Stimulated activated CD4-positive, alpha-beta T cell treated with anti-CD3 and anti-CD28 coated beads, Interleukin-1b, Interleukin-23, amount 100 ng/mL, for 4 hours (primary cell): ENCODE results near the gene CAPN11.

Source experiments
- DNase-seq, 2 donors: peaks; one replicate each; pipeline ENCODE4 v3.0.0-alpha.2; 2020; ENCODE audit warnings: low read depth in 2 of 2

CAPN11 gene

DNA sequence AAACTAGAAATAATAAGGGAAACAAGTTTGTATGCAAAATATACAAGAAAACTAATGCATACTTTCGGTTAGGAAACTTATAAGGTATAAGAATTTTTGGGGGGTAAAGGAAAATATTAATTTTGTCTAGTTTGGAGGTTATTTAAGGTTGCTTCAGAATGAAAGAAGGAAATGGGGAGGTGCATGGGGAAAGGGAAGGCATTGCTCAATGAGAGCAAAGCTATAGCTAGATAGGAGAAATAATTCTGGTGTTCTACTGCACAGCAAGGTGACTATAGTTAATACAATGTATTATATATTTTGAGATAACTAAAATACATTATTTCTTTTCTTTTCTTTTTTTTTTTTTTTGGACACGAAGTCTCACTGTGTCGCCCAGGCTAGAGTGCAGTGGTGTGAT, 52.7 kb downstream of the CAPN11 start:
- no peak for DNase-seq

DNA sequence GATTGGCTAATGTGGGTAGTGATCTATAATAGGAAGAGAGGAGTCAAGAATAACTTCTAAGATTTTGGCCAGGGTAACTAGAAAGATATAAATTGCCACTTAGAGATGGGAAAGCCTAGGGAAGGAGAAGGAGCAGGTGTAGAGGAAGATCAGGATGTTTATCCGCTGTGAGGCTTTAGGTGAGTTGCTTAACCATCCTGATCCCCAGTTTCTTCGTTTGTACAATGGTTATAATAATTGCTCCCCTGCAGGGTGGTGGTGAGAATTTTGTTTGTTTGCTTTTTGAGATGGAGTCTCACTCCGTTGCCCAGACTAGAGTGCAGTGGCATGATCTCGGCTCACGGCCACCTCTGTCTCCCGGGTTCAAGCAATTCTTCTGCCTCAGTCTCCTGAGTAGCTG, 55.7 kb downstream of the CAPN11 start:
- DNase-seq: no peak

DNA sequence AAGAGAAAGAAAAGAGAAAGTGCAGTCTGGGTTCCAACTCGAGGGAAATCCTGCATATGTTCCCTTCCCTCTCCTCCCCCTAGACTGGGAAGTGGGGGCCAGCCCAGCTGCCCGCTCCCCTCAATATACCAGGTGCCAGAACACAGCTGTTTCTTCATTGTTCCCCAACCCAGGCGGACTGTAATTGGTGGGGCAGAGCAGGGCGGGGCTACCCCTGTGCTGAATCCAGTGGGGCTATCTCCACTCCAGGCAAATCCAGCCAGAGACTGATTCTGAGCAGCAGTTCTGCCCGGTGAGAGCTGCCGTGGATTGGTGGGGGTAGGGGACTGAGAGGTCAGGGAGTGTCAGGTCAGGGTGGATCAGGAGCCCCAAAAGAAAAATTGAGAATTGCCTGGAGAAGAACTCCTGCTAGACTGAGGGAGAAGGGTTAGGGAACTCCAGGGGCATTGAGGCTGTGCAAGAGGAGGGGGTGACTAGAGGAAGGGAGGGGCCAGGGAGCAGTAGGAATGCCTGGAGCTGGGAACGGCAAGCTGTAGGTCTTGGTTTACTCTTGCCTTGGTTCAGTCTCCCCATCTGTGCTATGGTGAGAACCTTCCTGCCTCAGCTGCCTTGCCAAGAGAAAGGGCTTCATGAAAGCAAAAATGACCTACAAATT, 58.2 kb downstream of the CAPN11 start, which contains the start of gene MYMX:
Gene MYMX, plus strand, starts transcription at position 250 of the 655 bp plus-strand sequence. CDS start 546 bp downstream, outside the sequence.
- DNase-seq: no peak

DNA sequence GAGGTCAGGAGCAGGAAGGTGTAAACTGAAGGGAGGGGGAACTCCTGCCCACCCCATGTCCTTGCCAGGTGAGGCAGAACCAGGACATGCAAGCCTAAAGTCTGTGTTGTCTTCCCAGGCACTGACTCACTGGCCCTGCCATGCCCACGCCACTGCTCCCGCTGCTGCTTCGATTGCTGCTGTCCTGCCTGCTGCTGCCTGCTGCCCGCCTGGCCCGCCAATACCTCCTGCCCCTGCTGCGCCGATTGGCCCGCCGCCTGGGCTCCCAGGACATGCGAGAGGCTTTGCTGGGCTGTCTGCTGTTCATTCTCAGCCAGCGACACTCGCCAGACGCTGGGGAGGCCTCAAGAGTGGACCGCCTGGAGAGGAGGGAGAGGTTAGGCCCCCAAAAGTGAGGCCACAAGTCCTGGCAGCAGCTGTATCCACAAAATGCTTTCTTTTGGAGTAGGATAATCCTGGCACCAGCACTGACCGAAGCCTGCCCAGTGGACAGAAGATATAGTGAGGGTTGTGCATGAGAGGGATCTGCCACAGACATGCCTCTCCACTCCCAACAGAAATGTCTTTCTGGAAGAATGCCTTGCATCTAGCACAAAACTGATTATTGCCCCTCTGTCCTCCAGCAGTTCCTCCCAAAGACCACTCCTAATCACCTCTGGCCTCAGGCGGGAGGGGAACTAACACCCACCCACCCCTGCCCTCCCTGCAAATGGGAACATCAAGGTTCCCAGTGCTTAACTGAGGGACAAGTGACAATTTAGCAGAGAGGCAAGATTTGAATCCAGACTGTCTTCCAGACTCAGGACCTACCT, 58.9 kb downstream of the CAPN11 start:
- DNase-seq: no peak

DNA sequence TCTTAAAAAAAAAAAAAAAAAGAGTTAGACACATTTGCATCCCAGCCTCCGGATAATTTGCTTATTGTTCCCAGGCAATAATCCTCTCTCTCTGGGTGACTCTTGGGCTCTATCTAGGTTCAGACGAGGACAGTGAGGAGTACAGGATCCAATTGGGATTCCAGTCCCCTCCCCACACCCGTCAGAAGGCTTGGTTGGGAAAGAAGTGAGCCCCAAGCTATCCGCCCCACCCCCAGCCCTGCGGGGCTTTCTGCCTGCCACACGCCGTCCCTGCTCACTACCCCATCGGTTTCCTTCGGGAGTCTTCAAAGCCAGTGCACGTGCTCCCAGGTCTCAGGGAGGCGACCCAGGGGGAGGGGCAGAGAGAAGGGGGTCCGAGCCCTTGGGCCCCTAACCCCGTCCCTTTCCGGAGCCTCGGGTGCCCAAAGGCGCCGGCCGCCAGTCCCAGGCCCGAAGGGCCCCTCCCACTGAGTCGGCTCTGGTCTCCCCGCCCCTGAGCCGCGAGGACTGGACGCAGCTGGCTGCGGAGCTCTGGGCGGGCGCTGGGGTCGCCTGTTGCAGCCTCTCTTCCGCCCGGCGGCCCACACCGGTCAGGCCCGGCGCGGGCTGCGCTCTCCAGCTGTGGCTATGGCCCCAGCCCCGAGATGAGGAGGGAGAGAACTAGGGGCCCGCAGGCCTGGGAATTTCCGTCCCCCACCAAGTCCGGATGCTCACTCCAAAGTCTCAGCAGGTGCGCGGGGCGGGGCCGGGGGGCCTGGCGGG, 60.6 kb downstream of the CAPN11 start:
- peak in 1 of 2 donors; percentile 15 for DNase-seq

DNA sequence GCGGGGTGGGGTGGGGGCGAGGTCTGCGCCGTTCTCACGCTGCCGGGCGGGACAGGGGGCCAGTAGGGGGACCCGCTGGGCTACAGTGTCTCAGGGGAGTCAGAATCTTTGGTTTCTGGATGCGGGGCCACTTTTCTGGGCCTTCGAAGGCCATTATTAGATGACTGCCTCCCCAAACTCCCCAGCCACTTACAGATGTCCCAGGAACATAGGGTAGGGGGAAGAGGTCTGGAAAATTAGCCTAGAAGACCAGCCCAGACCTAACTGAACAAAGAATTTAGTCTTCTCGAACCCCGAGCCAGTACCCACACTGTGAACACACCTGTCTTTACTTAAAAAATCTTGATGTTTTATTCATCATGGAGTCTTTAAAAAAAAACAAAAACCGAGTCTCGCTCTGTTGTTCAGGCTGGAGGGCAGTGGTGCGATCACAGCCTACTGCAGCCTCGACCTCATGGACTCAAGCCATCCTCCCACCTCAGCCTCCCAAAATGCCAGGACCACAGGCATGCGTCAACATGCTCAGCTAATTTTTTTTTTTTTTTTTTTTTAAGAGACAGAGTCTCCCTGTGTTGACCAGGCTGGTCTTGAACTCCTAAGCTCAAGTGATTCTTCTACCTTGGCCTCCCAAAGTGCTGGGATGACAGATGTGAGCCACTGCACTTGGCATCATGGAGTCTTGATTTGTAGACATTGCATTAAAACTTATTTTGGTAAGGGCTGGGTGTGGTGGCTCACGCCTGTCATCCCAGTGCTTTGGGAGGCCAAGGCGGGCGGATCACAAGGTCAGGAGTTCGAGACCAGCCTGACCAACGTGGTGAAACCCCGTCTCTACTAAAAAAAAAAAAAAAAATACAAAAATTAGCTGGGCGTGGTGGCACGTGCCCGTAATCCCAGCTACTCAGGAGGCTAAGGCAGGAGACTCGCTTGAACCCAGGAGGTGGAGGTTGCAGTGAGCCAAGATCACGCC, 61.5 kb downstream of the CAPN11 start:
- DNase-seq: no peak

DNA sequence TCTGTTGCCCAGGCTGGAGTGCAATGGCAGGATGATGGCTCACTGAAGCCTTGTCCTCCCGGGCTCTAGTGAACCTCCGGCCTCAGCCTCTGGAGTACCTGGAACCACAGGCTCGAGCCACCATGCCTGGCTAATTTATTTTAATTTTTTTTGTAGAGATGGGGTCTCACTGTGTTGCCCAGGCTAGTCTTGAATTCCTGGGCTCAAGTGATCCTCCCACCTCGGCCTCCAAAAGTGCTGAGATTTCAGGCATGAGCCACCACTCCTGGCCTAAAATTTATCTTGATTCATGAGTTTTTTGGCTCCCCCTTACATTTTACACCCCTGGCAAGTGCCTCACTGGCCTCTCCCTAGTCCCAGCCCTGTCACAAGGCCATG, 62.3 kb downstream of the CAPN11 start:
- DNase-seq: no peak

DNA sequence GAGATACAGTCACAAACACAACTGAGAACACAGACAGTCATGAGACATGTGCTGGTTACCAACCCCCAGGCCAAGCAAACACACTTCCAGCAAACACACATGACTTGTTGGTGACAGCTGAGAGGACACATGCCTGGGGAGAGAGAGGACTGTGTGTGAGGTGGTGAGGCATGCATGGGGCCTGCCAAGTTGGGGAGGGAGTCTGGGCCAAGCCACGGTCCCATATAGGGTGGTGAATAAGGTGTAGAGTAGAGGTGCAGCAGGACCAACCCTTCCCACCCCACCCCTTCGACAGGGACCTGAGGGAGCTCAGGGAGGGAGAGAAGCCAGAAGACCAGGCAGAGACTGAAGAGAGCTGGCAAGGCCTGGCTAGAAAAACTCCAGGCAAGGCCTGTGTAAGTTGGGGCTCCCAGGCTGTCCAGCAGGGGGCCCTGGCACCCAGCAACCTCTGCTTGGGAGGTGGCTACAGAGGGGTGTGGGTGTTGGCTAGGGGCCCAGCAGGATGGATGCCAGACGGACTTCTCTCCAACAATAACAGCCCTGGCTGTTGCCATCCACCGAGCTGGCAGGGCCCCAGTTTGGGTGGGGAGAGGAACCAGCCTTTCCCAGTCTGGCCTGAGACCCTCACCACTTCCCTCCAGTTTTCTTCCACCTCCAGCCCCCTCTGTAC, 62.8 kb downstream of the CAPN11 start:
- peak; percentile 54 for DNase-seq

DNA sequence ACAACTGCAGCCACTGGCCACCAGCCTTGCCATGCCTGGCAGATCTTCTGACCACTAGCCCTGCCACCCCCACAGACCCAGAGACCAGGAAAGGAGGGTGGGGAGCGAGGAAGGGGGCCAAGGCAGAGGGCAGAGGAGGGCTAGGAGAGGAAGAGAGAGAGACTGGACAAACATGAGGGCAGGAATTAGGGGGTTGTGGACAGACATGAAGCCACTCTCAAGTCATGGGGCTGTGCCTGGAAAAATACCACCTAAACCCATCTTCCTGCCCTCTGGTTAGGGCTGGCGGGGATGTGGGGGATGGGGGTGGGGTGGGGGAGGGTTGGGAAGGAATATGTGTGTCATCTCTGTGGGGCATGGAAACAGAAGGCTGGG, 63.3 kb downstream of the CAPN11 start:
- DNase-seq: no peak

DNA sequence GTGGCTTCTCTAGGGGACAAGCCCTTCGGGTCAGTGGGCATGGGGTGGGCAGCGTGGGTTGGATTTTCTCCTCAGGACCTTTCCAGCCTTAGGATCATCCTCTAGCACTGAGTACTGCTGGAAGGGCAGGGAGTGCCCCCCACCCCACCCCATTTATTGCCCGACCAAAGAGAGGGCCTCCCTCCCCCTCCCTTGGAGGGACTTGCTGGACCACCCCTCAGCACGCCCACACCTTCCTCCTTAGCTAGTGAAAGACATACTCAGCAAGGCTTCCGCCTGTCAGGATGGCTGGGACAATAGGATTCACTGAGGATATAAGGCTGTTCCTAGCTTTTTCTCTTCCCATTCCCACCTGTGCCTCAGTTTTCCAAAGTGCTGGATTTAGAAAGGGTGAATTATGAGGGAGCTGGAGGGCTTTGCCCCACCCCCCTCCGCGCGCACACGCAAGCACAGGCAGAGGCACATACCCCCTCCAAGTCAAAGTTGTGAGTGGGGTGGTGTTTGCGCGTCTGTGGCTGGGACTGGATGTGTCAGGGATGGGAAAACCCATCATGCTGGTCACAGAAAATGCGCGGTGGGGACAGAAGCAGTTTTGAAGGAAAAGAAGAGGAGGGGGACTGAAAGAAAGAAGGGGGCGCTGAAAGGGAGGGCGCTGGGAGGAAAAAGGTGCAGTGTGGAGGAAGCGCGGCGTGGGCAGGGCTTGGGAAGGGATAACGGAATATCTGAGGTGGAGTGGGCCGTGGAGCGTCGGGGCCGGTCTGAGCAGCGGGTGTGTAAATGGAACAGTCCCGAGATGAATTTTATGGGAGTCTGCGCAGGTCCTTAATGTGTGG, 64.1 kb downstream of the CAPN11 start:
- DNase-seq: no peak

DNA sequence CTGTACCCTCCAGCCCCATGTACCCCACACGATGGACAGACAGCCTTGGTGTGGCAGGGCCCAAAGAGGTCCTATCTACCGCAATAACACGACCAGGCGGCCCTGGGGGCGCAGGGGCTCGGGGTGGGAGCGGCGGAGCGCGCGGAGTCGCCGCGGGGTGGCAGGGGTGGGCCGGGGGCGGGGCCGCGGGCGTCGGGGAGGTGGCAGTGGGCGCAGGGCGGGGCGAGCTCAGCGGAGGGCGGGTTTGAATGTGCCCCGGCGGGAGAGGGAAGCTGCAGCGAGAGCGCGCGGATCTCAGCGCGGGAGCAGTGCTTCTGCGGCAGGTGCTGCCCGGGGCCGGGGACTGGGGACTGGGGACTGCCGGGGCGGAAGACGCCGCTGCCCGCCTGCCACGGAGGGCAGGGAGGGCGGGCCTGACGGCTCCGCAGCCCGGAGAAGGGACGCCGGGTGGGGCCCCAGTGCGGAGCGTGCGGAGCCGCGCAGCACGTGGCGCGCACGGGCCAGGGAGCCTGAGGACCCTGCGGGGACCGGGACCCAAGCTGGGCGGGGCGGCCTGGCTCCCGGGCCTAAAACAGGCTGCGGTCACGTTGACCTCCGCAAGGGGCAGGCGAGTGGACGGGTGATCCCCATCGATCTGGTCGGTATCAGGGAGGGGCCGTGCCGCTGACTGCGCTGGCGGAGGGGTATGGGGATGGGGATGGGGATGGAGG, 64.9 kb downstream of the CAPN11 start, which contains the start of gene SLC29A1:
Gene SLC29A1, plus strand, starts transcription at position 277 of the 710 bp plus-strand sequence. CDS start 3,719 bp downstream, outside the sequence.
- DNase-seq: peak; percentile 82 to 87

DNA sequence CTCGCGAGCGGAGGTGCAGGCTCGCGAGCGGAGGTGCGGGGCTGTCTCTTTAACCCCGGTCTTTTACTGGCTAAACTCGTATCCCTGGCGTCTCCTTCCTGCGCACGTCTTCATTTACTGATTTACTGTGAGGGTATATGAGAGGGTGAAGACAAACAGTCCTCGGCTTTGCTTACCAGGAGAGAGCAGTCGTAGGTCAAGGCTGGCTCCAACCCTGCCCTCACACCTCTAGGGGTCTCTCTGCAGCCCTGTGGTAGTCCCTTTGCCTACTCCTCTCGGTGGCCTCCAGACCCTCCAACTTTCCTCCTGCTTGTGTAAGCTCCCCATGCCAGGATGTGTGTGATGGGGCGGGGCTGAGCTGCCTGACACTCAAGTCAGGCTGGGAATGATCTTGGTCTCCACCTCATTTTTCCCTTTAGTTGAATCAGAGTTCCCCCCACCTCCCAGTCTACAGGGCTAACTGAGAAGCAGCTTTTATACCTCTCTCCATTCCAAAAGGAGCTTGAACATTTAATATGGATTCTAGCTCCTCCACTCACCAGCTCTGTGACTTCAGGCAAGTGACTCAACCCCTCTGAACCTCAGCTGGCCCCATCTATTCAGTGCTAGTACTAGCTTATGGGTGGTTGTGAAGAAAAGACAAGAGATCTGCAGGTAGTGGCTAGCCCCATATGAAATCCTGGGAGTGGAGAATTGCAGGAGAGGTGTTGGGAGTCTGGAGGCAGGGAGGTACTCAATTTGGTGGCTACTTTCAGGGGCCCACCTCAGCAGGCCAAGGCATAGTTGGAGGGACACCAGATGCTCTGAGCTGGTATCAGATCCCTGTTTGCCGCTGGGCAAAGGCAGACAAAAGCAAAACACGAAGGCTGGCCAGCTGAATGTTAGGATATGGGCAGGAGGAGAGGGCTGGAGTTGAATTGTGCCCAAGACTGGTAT, 65.7 kb downstream of the CAPN11 start:
- DNase-seq: no peak

DNA sequence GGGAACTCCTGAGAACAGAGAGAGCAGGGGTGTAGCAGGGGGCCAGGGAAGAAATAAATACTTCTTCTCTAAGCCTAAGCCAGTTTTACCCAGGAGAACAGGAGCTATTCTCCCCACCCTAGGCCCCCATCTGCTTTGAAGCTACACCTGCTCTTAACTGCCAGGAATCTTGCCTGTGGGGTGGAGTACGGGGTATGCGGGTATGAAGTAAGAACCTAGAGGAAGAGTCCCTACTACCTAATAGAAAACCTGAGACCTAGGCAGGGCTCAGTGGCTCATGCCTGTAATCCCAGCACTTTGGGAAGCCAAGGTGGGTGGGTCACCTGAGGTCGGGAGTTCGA, 66.3 kb downstream of the CAPN11 start:
- DNase-seq: no peak

DNA sequence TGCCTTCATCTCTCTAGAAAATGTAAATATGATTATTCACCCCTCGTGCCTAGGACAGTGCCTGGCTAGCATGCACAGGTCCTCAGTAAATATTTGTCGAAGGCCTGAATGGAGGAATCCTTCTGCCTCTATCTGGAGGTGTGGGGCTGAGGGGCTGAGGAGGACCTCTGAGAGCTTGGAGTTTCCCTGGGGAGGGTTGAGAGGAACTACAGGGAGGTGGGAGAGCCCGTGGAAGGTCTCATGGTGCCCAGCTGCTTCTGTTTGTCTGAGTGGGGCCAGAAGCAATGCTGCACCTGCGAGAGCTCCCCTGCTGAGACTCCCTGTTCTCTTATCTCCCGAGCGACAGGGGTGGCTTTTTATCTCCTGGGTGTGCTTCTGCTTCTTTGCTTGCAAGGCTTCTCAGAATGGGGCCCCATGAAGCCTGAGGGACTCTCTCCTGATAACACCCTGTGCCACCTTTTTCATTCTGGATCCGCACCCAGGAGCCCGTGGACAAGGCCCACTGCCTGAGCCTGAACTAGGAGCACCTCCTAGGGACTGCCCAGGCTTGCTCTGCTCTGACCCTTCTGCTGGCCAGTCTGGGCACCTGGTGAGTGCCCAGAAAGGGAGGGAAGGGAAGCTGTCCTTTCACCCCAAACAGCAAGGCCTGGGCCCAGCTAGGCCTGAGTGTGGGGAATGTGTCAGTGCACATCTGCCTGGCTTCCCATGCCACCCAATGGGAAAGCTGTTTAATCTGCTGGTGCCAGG, 67.1 kb downstream of the CAPN11 start:
- DNase-seq: no peak

DNA sequence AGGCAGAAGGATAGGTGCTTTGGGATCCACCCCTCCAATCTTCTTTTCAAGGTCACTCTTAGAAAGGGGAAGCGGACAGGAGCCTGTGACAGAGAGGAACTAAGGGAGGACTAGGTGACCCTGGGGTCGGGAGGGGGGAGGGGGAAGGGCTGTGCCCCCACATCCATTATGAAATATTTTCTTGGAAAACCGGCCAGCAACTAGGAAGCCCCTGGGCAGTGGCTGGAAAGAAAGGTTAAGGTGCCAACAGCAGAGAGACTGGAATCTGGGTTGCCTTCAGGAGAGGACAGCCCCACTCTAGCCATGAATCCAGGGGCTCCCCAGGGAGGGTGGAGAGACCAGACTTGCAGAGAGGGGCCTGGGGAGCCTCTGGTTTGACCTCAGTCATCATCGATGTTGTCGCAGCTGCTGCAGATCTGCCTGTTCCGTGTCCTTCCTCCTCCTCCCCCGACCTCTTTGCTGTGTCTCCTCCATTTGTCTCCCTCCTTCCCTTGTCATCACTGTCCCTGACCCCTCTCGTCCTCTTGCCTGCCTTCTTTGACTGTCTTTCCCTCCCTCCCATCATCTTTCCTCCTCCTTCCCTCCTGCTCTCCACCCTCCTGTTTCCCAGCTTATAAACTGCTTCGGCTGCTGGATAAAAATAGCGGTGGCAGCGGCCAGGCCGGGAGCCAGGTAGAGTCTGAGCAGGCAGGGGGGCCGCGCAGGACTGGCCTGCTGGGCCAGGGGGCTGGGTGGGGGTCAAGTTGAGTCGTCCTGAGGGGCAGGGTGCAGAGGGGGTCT, 67.9 kb downstream of the CAPN11 start:
- DNase-seq: no peak

DNA sequence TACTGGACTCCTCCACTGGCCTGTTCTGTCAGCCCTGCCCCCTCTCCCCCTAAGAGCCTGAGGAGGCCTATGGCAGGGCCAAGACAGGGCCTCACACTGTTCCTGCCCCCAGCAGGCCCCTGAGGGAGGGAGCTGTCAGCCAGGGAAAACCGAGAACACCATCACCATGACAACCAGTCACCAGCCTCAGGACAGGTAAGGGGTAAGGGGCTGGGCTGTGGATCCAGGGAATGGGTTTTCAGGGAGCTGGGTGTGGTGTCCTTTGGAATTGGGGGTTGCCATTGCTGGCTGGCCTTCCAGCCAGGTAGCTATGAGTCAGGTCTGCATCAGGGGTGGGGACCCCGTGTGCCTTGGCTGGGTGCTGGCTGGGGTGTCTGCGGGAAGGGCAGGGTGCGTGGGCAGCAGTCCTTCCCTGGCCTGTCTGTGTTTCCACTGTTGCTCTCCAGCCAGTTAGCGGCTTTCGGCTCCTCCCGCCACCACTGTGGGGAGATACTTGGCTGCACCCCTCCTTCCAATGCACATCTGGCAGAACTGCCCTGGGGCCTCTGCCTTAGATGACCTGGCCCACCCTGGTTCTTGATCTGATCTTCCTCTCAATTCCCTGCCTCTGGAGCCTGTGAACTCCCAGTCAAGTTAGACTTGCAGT, 68.7 kb downstream of the CAPN11 start:
- no peak for DNase-seq
